HL-60 (cell line): ENCODE measurements around the gene APOL3.

Experiments used
- DNase-seq, 2 experiments: peaks; one replicate each; pipeline ENCODE4 v3.0.0-alpha.2; 2010 to 2020; ENCODE audit warnings: low read depth in 1 of 2, low spot score in 1 of 2
- H3K27ac ChIP-seq: fragments of 250-450 bp; sonication (Bioruptor Pico); replicated peaks from 2 replicates; pipeline ENCODE4 v1.5.1; 2020; ENCODE audit warnings: mild to moderate bottlenecking, moderate library complexity
- H3K27me3 ChIP-seq: fragments of 250-450 bp; sonication (Bioruptor Pico); 2 replicates; pipeline ENCODE4 v1.5.1; 2021; ENCODE audit warnings: mild to moderate bottlenecking, moderate library complexity; ENCODE audit not compliant: insufficient read depth, poor library complexity, severe bottlenecking
- H3K4me3 ChIP-seq: replicated peaks from 2 replicates; pipeline ENCODE4 v1.5.1; 2011; ENCODE audit warnings: mild to moderate bottlenecking, control low read depth, low read length; ENCODE audit not compliant: insufficient read depth
- GABPA ChIP-seq: IDR thresholded peaks from 2 replicates; pipeline ENCODE4 v1.6.1; 2012; ENCODE audit warnings: low read depth
- POLR2AphosphoS5 ChIP-seq: IDR thresholded peaks from 2 replicates; pipeline ENCODE4 v1.6.1; 2012; ENCODE audit warnings: low read depth
- SPI1 ChIP-seq: IDR thresholded peaks from 2 replicates; pipeline ENCODE4 v1.6.1; 2012; ENCODE audit warnings: low read depth, mild to moderate bottlenecking, borderline replicate concordance
- TF ChIP-seq, protein P1 (sequence below): IDR thresholded peaks from 2 replicates; pipeline ENCODE4 v1.6.1; 2012; ENCODE audit warnings: low read depth; ENCODE audit not compliant: insufficient replicate concordance
- TF ChIP-seq, protein P2 (sequence below): IDR thresholded peaks from one replicate; pipeline ENCODE4 v1.5.1; 2011; ENCODE audit warnings: low read length, control low read depth, inconsistent platforms; ENCODE audit not compliant: insufficient read depth

APOL3 gene

DNA sequence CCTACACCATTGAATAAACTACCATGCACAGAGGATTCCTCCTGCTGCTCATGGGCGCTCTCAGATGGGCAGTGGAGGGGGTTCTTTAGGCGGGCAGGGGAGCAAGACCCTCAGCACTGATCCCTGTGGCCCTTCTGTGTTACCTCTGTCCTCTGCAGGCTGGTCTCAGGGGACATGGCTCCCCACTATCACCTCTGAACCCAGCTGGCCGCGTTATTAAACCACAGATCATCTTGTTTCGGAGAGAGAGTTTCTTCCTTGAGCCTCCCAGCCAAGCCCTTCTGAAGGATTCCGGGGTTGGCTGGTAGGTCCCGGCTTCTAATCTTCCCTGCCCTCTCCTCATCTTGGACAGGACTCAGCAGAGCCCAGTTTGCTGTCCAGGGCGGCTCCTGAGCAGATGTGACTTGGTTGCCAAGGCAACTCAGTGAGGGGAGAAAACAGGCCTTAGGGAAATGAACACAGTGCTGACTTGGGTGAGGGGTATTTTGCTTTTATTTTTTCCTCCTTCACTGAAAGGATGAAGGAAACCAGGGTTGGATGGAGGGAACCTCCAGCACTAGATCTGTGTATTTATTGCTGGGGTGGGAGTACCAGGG, 13.3 kb downstream of the APOL3 start:
- Histone ChIP-seq H3K27ac (no peak overlapping the region), H3K4me3 (no peak overlapping the region), H3K27me3 (peaks cover 3% of the 10 kb centered on the region)
- no peak for DNase-seq
- TF ChIP-seq POLR2AphosphoS5: no peak
- TF ChIP-seq SPI1: no peak
- TF ChIP-seq GABPA: no peak
- TF ChIP-seq, protein P1, sequence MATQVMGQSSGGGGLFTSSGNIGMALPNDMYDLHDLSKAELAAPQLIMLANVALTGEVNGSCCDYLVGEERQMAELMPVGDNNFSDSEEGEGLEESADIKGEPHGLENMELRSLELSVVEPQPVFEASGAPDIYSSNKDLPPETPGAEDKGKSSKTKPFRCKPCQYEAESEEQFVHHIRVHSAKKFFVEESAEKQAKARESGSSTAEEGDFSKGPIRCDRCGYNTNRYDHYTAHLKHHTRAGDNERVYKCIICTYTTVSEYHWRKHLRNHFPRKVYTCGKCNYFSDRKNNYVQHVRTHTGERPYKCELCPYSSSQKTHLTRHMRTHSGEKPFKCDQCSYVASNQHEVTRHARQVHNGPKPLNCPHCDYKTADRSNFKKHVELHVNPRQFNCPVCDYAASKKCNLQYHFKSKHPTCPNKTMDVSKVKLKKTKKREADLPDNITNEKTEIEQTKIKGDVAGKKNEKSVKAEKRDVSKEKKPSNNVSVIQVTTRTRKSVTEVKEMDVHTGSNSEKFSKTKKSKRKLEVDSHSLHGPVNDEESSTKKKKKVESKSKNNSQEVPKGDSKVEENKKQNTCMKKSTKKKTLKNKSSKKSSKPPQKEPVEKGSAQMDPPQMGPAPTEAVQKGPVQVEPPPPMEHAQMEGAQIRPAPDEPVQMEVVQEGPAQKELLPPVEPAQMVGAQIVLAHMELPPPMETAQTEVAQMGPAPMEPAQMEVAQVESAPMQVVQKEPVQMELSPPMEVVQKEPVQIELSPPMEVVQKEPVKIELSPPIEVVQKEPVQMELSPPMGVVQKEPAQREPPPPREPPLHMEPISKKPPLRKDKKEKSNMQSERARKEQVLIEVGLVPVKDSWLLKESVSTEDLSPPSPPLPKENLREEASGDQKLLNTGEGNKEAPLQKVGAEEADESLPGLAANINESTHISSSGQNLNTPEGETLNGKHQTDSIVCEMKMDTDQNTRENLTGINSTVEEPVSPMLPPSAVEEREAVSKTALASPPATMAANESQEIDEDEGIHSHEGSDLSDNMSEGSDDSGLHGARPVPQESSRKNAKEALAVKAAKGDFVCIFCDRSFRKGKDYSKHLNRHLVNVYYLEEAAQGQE: no peak
- TF ChIP-seq, protein P2, sequence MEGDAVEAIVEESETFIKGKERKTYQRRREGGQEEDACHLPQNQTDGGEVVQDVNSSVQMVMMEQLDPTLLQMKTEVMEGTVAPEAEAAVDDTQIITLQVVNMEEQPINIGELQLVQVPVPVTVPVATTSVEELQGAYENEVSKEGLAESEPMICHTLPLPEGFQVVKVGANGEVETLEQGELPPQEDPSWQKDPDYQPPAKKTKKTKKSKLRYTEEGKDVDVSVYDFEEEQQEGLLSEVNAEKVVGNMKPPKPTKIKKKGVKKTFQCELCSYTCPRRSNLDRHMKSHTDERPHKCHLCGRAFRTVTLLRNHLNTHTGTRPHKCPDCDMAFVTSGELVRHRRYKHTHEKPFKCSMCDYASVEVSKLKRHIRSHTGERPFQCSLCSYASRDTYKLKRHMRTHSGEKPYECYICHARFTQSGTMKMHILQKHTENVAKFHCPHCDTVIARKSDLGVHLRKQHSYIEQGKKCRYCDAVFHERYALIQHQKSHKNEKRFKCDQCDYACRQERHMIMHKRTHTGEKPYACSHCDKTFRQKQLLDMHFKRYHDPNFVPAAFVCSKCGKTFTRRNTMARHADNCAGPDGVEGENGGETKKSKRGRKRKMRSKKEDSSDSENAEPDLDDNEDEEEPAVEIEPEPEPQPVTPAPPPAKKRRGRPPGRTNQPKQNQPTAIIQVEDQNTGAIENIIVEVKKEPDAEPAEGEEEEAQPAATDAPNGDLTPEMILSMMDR: no peak

DNA sequence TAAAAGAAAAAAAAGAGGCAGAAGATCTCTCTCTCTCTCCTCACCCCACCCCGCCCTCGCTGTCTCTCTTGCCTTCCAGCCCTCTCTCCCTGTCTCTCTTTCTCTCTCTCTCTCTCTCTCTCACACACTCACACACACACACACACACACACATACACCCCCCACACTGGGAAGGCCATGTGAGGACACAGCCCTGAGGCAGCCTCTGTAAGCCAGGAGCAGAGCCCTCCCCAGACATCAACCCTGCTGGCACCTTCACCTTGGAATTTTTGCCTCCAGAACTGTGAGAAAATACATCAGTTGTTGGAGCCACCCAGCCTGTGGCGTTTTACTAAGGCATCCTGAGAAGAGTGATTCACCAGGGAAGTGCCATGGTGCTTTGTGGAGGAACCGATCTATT, 14.7 kb downstream of the APOL3 start:
- Histone ChIP-seq H3K4me3 (no peak overlapping the region), H3K27ac (no peak overlapping the region), H3K27me3 (peaks cover 3% of the 10 kb centered on the region)
- DNase-seq: no peak
- TF ChIP-seq, protein P1: no peak
- TF ChIP-seq POLR2AphosphoS5 (no peak), SPI1 (no peak), GABPA (no peak)
- TF ChIP-seq, protein P2: no peak

DNA sequence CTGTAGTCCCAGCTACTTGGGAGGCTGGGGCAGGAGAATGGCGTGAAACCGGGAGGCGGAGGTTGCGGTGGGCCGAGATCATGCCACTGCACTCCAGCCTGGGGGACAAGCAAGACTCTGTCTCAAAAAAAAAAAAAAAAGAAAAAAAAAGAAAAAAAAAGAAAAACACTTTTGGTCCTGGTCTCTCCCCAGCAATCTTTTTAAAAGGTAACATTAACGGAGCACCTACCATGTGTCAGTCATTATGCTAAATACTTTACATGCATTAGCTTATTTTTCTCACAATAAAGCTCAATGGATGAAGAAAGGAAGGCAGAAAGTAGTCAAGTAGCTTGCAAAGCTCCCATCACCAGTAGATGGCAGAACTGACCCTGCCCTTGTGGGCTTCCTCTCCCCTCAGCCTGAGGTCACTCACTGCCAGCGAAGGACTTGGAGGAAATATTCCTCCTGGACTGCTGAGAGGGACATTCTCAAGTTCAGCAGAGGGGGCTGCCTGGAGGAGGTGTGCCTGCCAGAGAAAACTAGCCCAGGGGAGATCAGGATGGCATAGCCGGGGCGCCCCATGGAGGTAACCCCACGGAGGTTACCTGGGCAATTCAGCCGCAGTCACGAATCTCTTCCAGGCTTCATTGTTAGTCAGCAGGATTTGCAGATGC, 15.5 kb downstream of the APOL3 start:
- Histone ChIP-seq H3K4me3 (no peak overlapping the region), H3K27ac (no peak overlapping the region), H3K27me3 (peaks cover 3% of the 10 kb centered on the region)
- TF ChIP-seq, protein P1: no peak
- TF ChIP-seq, protein P2: peak; percentile 40
- DNase-seq: peak in 1 of 2 experiments; percentile 32
